Hypothalamus (tissue), 51 donors: ENCODE results near the gene TFCP2L1.

Experiments
- DNase-seq, 51 donors: peaks; one replicate each; lab custom pipeline; 2025; lab: John Stamatoyannopoulos, UW

TFCP2L1 gene

GRCh38 chr2:121245120-121245820 is 39.7 kb downstream of the TFCP2L1 start:
- no peak for DNase-seq

DNA sequence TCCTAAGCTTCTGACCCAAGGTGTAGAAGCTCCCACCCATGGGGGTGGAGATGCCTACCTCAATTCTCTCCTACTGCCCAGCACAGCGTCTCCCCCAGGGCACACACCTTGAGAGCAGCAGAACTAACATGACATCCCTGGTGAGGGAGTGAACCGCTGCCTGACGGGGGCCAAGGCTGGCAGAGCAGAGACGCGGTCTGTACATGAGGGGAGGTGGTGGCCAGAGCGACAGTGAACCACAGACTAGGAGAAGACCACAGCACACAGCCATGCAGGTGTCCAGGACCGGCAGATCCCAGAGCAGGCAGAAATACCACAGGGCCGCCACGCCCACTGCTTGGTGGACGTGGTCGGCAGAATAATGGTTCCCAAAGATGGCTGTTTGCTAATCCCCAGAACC is 40.4 kb downstream of the TFCP2L1 start:
- DNase-seq: no peak

- DNase-seq: no peak
Observed at GRCh38 chr2:121243821-121244460, 41.1 kb downstream of the TFCP2L1 start.

- no peak for DNase-seq
Observed at GRCh38 chr2:121242976-121243375, 42.0 kb downstream of the TFCP2L1 start.

DNA sequence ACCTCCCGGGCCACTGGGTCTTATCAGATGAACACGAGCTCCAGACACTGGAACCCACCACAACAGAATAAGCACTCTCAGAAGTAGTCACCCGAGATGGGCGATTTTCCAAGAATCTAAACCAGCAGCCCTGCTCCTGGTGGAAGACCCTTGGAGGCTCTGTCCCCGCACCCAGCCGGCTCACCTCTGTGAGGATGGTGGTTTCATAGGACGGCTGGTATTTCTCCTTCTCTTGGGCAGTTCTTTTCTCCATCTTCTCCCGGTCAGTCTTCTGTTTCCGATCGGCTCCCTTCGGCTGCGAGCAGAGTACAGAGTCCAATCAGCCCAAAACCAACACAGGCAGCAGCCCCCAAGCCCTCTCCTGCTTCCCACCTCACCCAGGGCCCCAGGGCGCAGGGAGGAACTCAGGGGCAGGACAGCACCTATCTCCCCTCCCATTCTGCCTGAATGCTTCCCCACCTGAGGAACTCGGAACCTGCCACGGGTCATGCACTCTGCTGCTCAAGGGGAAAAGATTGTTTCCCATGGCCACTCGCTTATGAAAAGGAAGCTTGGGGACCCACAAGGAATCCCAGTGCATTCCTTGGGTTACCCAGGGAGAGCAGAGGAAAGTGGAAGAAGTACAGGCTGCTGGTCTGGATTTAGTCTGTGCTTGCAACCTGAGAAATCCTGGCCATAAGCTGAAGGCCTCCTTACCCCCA is 42.7 kb downstream of the TFCP2L1 start:
- no peak for DNase-seq

DNA sequence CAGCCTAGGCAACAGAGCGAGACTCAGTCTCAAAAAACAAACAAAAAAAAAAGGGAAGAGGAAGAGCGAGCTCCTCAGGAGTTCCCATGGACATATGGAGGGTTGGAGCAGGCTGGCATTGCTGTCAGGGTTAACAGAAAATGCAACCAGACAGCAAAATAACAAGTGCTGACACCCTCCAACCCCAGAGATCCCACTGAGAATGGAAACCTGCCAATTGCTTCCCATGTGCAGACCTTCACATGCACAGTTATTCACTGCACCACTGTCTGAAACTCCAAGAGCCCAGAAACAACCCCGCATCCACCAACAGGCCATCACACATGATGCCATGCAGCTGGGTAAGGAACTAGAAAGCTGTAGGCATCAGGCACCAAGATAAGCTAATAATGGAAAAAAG is 43.5 kb downstream of the TFCP2L1 start:
- DNase-seq: no peak

GRCh38 chr2:121240436-121240835 is 44.6 kb downstream of the TFCP2L1 start:
- no peak for DNase-seq

- DNase-seq: no peak
Observed at GRCh38 chr2:121239969-121240368, 45.0 kb downstream of the TFCP2L1 start.

GRCh38 chr2:121239471-121239870 is 45.5 kb downstream of the TFCP2L1 start:
- no peak for DNase-seq

- no peak for DNase-seq
Observed at GRCh38 chr2:121238828-121239227, 46.2 kb downstream of the TFCP2L1 start.

GRCh38 chr2:121237980-121238665 is 46.9 kb downstream of the TFCP2L1 start:
- DNase-seq: no peak

- DNase-seq: no peak
Observed at GRCh38 chr2:121237336-121237979, 47.5 kb downstream of the TFCP2L1 start.

DNA sequence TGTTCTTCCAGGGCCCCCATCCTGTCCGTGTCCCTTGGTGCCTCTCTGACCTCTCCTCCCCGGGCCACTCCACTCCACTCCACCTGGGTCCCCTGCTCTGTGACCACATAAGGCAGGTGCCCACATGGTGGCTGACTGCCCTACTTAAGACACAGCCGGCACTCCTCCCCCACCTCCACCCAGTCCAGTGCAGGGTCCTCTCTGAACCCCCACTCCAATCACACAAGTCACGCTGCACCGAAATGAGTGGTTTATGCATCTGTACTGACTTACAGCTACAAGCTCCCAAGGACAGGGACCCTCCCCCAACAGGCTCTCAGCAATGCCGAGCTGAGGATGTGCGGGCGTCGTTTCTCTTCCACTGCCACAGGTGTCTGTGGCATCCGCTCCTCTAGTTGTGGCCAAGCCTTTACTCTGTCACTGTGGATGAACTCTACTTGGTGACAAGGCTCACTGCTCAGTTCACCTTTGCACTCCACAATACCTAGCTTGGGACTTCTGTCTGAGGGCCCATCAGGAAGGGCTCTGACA is 48.3 kb downstream of the TFCP2L1 start:
- no peak for DNase-seq

DNA sequence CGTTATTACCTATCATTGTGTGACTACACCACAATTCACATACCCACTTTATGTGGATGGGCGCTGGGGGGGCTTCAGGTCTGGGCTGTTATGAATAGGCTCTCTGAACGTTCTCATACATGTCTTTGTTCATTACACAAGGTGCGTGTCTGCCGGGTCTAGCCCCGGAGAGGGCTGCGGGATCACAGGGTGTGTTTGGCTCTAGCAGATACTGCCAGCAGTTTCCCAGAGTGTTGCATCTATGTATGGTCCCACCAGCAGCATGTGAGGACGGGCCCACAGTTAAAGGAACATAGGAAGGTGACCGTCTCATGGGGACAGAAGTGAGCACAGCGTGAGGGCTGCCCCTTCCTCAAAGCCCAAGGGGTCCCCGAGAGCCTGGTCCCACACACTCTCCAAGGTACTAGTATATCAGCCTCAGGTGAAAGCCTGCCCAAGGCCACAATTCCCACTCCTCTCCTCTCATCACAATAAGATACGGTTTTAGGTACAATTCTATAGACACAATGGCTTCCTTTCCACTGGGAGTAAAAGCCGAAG is 48.8 kb downstream of the TFCP2L1 start:
- no peak for DNase-seq

- no peak for DNase-seq
Observed at GRCh38 chr2:121235542-121235941, 49.5 kb downstream of the TFCP2L1 start.

- DNase-seq: no peak
Observed at GRCh38 chr2:121234791-121235190, 50.2 kb downstream of the TFCP2L1 start.

DNA sequence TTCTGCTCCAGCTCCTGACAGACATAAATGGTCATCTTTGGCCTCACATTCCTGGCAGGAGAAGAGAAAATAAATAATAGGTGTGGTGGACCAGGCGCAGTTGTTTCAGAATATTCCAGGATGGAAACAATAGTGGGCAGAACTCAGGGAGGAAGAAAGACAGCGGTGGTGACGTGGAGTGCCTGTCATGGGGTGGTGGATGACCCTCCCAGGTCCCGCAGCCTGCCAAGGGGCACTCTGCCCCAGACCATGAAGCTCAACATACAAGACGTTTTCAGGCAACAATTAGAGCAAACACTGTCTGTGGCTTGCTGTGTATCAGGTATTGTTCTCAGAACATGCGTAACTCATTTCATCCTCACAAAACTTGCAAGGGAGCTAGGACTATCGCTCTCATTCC is 50.9 kb downstream of the TFCP2L1 start:
- no peak for DNase-seq

- no peak for DNase-seq
Observed at GRCh38 chr2:121233486-121234110, 51.4 kb downstream of the TFCP2L1 start.

- no peak for DNase-seq
Observed at GRCh38 chr2:121232626-121233265, 52.3 kb downstream of the TFCP2L1 start.
